B cell (primary cell): ENCODE measurements around the gene MYCBPAP.

ENCODE experiments used
- EZH2 ChIP-seq: IDR thresholded peaks from 2 replicates; pipeline ENCODE4 v1.6.1; 2012; ENCODE audit warnings: borderline replicate concordance, low read depth, mild to moderate bottlenecking, moderate library complexity, low read length; ENCODE audit not compliant: insufficient read depth, poor library complexity, severe bottlenecking
- TF ChIP-seq, protein P1 (sequence below): fragments of 200-600 bp; IDR thresholded peaks from one replicate; pipeline ENCODE4 v1.8.0; 2022; ENCODE audit warnings: antibody characterized with exemption, mild to moderate bottlenecking

DNA sequence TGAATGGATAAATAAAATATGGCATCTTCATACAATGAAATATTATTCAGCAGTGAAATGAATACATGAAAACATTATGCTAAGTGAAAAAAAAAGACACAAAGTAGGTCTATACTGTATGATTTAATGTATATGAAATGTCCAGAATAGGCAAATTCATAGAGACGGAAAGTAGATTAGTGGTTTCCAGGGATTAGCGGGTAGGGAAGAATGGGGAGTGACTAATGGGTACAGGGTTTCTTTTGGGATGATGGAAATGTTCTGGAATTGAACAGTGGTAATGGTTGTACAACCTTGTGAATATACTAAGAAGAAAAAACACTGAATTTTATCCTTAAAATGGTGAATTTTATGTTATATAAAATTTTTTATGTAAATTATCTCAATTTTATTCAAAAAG lies 8.5 kb upstream of the MYCBPAP start:
- TF ChIP-seq, protein P1, sequence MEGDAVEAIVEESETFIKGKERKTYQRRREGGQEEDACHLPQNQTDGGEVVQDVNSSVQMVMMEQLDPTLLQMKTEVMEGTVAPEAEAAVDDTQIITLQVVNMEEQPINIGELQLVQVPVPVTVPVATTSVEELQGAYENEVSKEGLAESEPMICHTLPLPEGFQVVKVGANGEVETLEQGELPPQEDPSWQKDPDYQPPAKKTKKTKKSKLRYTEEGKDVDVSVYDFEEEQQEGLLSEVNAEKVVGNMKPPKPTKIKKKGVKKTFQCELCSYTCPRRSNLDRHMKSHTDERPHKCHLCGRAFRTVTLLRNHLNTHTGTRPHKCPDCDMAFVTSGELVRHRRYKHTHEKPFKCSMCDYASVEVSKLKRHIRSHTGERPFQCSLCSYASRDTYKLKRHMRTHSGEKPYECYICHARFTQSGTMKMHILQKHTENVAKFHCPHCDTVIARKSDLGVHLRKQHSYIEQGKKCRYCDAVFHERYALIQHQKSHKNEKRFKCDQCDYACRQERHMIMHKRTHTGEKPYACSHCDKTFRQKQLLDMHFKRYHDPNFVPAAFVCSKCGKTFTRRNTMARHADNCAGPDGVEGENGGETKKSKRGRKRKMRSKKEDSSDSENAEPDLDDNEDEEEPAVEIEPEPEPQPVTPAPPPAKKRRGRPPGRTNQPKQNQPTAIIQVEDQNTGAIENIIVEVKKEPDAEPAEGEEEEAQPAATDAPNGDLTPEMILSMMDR: no peak
- TF ChIP-seq EZH2: no peak
